IMR-90 (cell line): Measurements from ENCODE around the gene TNRC18. TPM values are rescaled to one million over a fixed set of nuclear protein-coding genes. Genes with fewer than 3 reads are reported as not detected.

Experiments used
- ATAC-seq: fragments of 200-7000 bp; cut with Tn5 transposase; 2 replicates; pipeline ENCODE4 v1.9.1; 2020; ENCODE audit warnings: low read depth, mild to moderate bottlenecking, moderate library complexity
- BruUV-seq: library from RNA; stranded (reverse); fragments of 400-500 nt; replicated peaks from 2 replicates; lab custom pipeline; 2021; lab: Mats Ljungman, UMichigan
- CTCF ChIA-PET: fragments of 300-600 bp; formaldehyde crosslinking; extraction: SDS; loops from one replicate; lab custom pipeline; 2021; ENCODE audit warnings: antibody characterized with exemption; lab: Yijun Ruan, JAX
- POLR2A ChIA-PET: fragments of 300-600 bp; sonication (Branson Sonifier 250); formaldehyde crosslinking; loops from one replicate; lab custom pipeline; 2022; ENCODE audit warnings: antibody characterized with exemption; ENCODE audit not compliant: unreplicated experiment; lab: Charles Lee
- DNase-seq: peaks from one replicate; pipeline ENCODE4 v3.0.0; 2013
- H2AFZ ChIP-seq: replicated peaks from 2 replicates; pipeline ENCODE3; 2013; ENCODE audit warnings: low read length, mild to moderate bottlenecking; ENCODE audit not compliant: poor library complexity
- H2AK5ac ChIP-seq: 2 replicates; pipeline ENCODE4 v1.6.1; 2013; ENCODE audit warnings: low read depth, low read length, inconsistent platforms
- H2AK9ac ChIP-seq: replicated peaks from 2 replicates; pipeline ENCODE3; 2013; ENCODE audit warnings: mild to moderate bottlenecking, low read depth, low read length, moderate library complexity; ENCODE audit not compliant: poor library complexity
- H2BK120ac ChIP-seq: 2 replicates; pipeline ENCODE4 v1.6.1; 2013; ENCODE audit warnings: low read depth, low read length, inconsistent platforms
- H2BK15ac ChIP-seq: 3 replicates; pipeline ENCODE4 v1.6.1; 2013; ENCODE audit warnings: low read depth, low read length, inconsistent platforms
- H2BK20ac ChIP-seq: 2 replicates; pipeline ENCODE4 v1.6.1; 2013; ENCODE audit warnings: low read depth, mild to moderate bottlenecking, inconsistent platforms, low read length, moderate library complexity
- H2BK5ac ChIP-seq: 2 replicates; pipeline ENCODE4 v1.6.1; 2013; ENCODE audit warnings: mild to moderate bottlenecking, low read depth, low read length, inconsistent platforms; ENCODE audit not compliant: poor library complexity, severe bottlenecking
- H3K14ac ChIP-seq: replicated peaks from 2 replicates; pipeline ENCODE4 v1.6.1; 2013; ENCODE audit warnings: low read depth, low read length, inconsistent platforms
- H3K18ac ChIP-seq: 2 replicates; pipeline ENCODE4 v1.6.1; 2013; ENCODE audit warnings: low read depth, low read length, control low read depth
- H3K23ac ChIP-seq: 2 replicates; pipeline ENCODE4 v1.6.1; 2013; ENCODE audit warnings: low read depth, low read length, inconsistent platforms
- H3K27ac ChIP-seq: 2 replicates; pipeline ENCODE4 v1.5.1; 2013; ENCODE audit warnings: mild to moderate bottlenecking, control low read depth, low read length; ENCODE audit not compliant: insufficient read depth
- H3K27me3 ChIP-seq: 2 replicates; pipeline ENCODE4 v1.6.1; 2013; ENCODE audit warnings: low read length; ENCODE audit not compliant: control insufficient read depth, insufficient read depth
- H3K36me3 ChIP-seq: 2 replicates; pipeline ENCODE4 v1.6.1; 2013; ENCODE audit warnings: low read length, mixed read lengths; ENCODE audit not compliant: control insufficient read depth, insufficient read depth
- H3K4ac ChIP-seq: 2 replicates; pipeline ENCODE4 v1.6.1; 2013; ENCODE audit warnings: low read depth, low read length, inconsistent platforms
- H3K4me1 ChIP-seq: 2 replicates; pipeline ENCODE4 v1.6.1; 2013; ENCODE audit warnings: low read length, mixed read lengths; ENCODE audit not compliant: control insufficient read depth, insufficient read depth
- H3K4me2 ChIP-seq: 2 replicates; pipeline ENCODE4 v1.6.1; 2013; ENCODE audit warnings: low read depth, mild to moderate bottlenecking, control low read depth, low read length, moderate library complexity
- H3K4me3 ChIP-seq: 2 replicates; pipeline ENCODE4 v1.5.1; 2013; ENCODE audit warnings: low read depth, mild to moderate bottlenecking, control low read depth, low read length, moderate library complexity; ENCODE audit not compliant: insufficient read depth
- H3K56ac ChIP-seq: 2 replicates; pipeline ENCODE4 v1.6.1; 2013; ENCODE audit warnings: low read length, inconsistent platforms; ENCODE audit not compliant: insufficient read depth; ENCODE audit errors: extremely low read depth
- H3K79me1 ChIP-seq, 2 experiments: 2 replicates each; pipeline ENCODE4 v1.6.1; 2013; ENCODE audit warnings: low read length in 2 of 2, inconsistent platforms in 1 of 2, low read depth in 1 of 2
- H3K9ac ChIP-seq: 2 replicates; pipeline ENCODE4 v1.6.1; 2013; ENCODE audit warnings: low read depth, low read length, control low read depth
- H3K9me1 ChIP-seq: 2 replicates; pipeline ENCODE4 v1.6.1; 2013; ENCODE audit warnings: low read length, inconsistent platforms; ENCODE audit not compliant: insufficient read depth
- H3K9me3 ChIP-seq: 2 replicates; pipeline ENCODE4 v1.6.1; 2013; ENCODE audit warnings: low read length; ENCODE audit not compliant: control insufficient read depth, insufficient read depth
- H4K20me1 ChIP-seq: 2 replicates; pipeline ENCODE4 v1.6.1; 2013; ENCODE audit warnings: low read length, inconsistent platforms; ENCODE audit not compliant: insufficient read depth
- H4K5ac ChIP-seq: 2 replicates; pipeline ENCODE4 v1.6.1; 2013; ENCODE audit warnings: mild to moderate bottlenecking, low read depth, low read length, control low read depth
- H4K8ac ChIP-seq, 2 experiments: 2 replicates each; pipeline ENCODE4 v1.6.1; 2013; ENCODE audit warnings: low read depth in 2 of 2, low read length in 2 of 2, control low read depth in 1 of 2, inconsistent platforms in 1 of 2
- H4K91ac ChIP-seq: 2 replicates; pipeline ENCODE4 v1.6.1; 2013; ENCODE audit warnings: low read depth, low read length, inconsistent platforms; ENCODE audit not compliant: insufficient read depth
- CEBPB ChIP-seq: IDR thresholded peaks from 2 replicates; pipeline ENCODE4 v1.6.1; 2012; ENCODE audit warnings: low read depth, low read length, improper control_type of control experiment
- CHD1 ChIP-seq: IDR thresholded peaks from 2 replicates; pipeline ENCODE4 v1.6.1; 2012; ENCODE audit warnings: low read depth, low read length, improper control_type of control experiment
- ELK1 ChIP-seq: fragments of 150-350 bp; IDR thresholded peaks from 2 replicates; pipeline ENCODE4 v1.6.1; 2016; ENCODE audit warnings: low read depth, mild to moderate bottlenecking, low read length, moderate library complexity, borderline replicate concordance
- FOS ChIP-seq: fragments of 150-350 bp; IDR thresholded peaks from 2 replicates; pipeline ENCODE4 v1.6.1; 2016; ENCODE audit warnings: low read depth, low read length
- MAFK ChIP-seq: IDR thresholded peaks from 2 replicates; pipeline ENCODE4 v1.6.1; 2012; ENCODE audit warnings: low read depth, low read length, improper control_type of control experiment
- POLR2A ChIP-seq: IDR thresholded peaks from 2 replicates; pipeline ENCODE4 v1.6.1; 2012; ENCODE audit warnings: mild to moderate bottlenecking, low read depth, low read length
- RAD21 ChIP-seq: IDR thresholded peaks from 2 replicates; pipeline ENCODE4 v1.6.1; 2012; ENCODE audit warnings: low read length, improper control_type of control experiment
- RCOR1 ChIP-seq: IDR thresholded peaks from 2 replicates; pipeline ENCODE4 v1.6.1; 2012; ENCODE audit warnings: mild to moderate bottlenecking, low read length, improper control_type of control experiment; ENCODE audit not compliant: insufficient replicate concordance
- RFX5 ChIP-seq: IDR thresholded peaks from 2 replicates; pipeline ENCODE4 v1.8.0; 2012; ENCODE audit warnings: low read depth, mild to moderate bottlenecking, low read length, moderate library complexity
- USF2 ChIP-seq: fragments of 150-350 bp; IDR thresholded peaks from 2 replicates; pipeline ENCODE4 v1.6.1; 2017; ENCODE audit warnings: mild to moderate bottlenecking, antibody characterized with exemption, low read length, low read depth
- WGBS, 2 experiments: methylation state at CpG; one replicate each; pipeline versions ENCODE4 v1.1.5 to v1.1.7; 2013; ENCODE audit warnings: missing lambda C conversion rate in 2 of 2; ENCODE audit not compliant: insufficient read length in 1 of 2; ENCODE audit errors: extremely low coverage in 2 of 2; 5-methylcytosine and 5-hydroxymethylcytosine counted together
- dilution Hi-C: fragments of 300-500 bp; cut with HindIII; formaldehyde crosslinking; loops from one replicate; pipeline ENCODE4 v1.14.3; 2018; ENCODE audit warnings: low sequenced_read_pairs; ENCODE audit not compliant: unreplicated experiment
- in situ Hi-C: fragments of 300-500 bp; cut with MboI; formaldehyde crosslinking; loops from 3 replicates; pipeline ENCODE4 v1.14.3; 2019; ENCODE audit warnings: low sequenced_read_pairs, inconsistent platforms, mixed read lengths
- intact Hi-C: fragments of 100-400 bp; cut with micrococcal nuclease; formaldehyde crosslinking; loops from 2 replicates; pipeline ENCODE4 v1.10.0; 2022
- polyA plus RNA-seq, 3 experiments: library from polyadenylated mRNA; depleted of rRNA; stranded (reverse); fragments of >200 nt; gene quantifications; 2 replicates each; pipeline ENCODE4 v1.2.3, GENCODE V29; 2012; ENCODE audit warnings: low replicate concordance in 1 of 3
- total RNA-seq: library from RNA; depleted of rRNA; stranded (reverse); fragments of >200 nt; gene quantifications from 2 replicates; pipeline ENCODE4 v1.2.3, GENCODE V29; 2012

The TNRC18 gene
- total and polyA plus RNA-seq, 2 of the 4 experiments (the other 2 are of a cell fraction), result 4.7 to 29.6 TPM

- H3K4me1 ChIP-seq, result no peaks in the 10 kb centered on the region
- H3K79me1 ChIP-seq, result no peaks in the 10 kb centered on the region
- H3K18ac ChIP-seq, result no peak overlapping the region
- POLR2A ChIA-PET, result no interaction called here
- TF ChIP-seq FOS (no peak), RAD21 (no peak), MAFK (no peak), ELK1 (no peak), RCOR1 (no peak), RFX5 (no peak), CEBPB (no peak), POLR2A (no peak), USF2 (no peak), CHD1 (no peak)
- H3K9me1 ChIP-seq, result no peaks in the 10 kb centered on the region
- no peak overlapping the region for H3K14ac ChIP-seq
- H2BK120ac ChIP-seq, result no peak overlapping the region
- CTCF ChIA-PET, result no interaction called here
- WGBS, 2 experiments, result 77% methylated on average over 13 of the region's 25 CpGs; no CpG with 5 or more reads in 1 of the 2 experiments
- H2AK9ac ChIP-seq, result no peak overlapping the region
- no TSS peak for BruUV-seq
- H3K4ac ChIP-seq, result no peak overlapping the region
- no peaks in the 10 kb centered on the region for H3K9me3 ChIP-seq
- H2AK5ac ChIP-seq, result no peak overlapping the region
- no peak overlapping the region for H3K4me2 ChIP-seq
- no peak overlapping the region for H2AFZ ChIP-seq
- no peaks in the 10 kb centered on the region for H3K27me3 ChIP-seq
- H3K23ac ChIP-seq, result no peak overlapping the region
- no peak overlapping the region for H3K27ac ChIP-seq
- ATAC-seq, result peak; percentile 13
- DNase-seq, result no peak
- H3K9ac ChIP-seq, result no peak overlapping the region
- H2BK15ac ChIP-seq, result no peak overlapping the region
- no peak overlapping the region for H4K8ac ChIP-seq
- in situ Hi-C loops (no loop called here), dilution Hi-C loops (no loop called here), intact Hi-C loops (no loop called here)
- no peaks in the 10 kb centered on the region for H4K20me1 ChIP-seq
- H4K91ac ChIP-seq, result no peak overlapping the region
- no peak overlapping the region for H2BK5ac ChIP-seq
- no peak overlapping the region for H3K4me3 ChIP-seq
- peaks cover 9% of the 10 kb centered on the region; the same call in 1 of the 2 replicates for H3K36me3 ChIP-seq
- no peak overlapping the region for H2BK20ac ChIP-seq
- no peak overlapping the region for H3K56ac ChIP-seq
- no peak overlapping the region for H4K5ac ChIP-seq
Observed at GRCh38 chr7:5302577-5302976, 121.1 kb downstream of the TNRC18 start.
